GM12878 (cell line): ENCODE measurements around the gene GRK6. TPM values are rescaled to one million over a fixed set of nuclear protein-coding genes. Genes with fewer than 3 reads are reported as not detected.

Experiments
- BACH1 ChIP-seq: fragments of 450-650 bp; IDR thresholded peaks from 2 replicates; pipeline ENCODE4 v1.6.1; 2017; ENCODE audit warnings: mild to moderate bottlenecking, borderline replicate concordance
- CBX5 ChIP-seq: sonication (generic); IDR thresholded peaks from 2 replicates; pipeline ENCODE4 v1.6.1; 2016; ENCODE audit warnings: low read depth, moderate library complexity, mild to moderate bottlenecking, inconsistent platforms
- CEBPB ChIP-seq, 2 experiments: fragments of 150-350 bp in 1 of 2; IDR thresholded peaks; 2 replicates each; pipeline ENCODE4 v1.6.1; 2012 to 2014; ENCODE audit warnings: low read depth in 2 of 2, low read length in 2 of 2, borderline replicate concordance in 1 of 2, inconsistent platforms in 1 of 2
- DPF2 ChIP-seq: fragments of 450-650 bp; IDR thresholded peaks from 2 replicates; pipeline ENCODE4 v1.6.1; 2017; ENCODE audit warnings: mild to moderate bottlenecking
- E4F1 ChIP-seq: fragments of 450-650 bp; IDR thresholded peaks from 2 replicates; pipeline ENCODE4 v1.6.1; 2018; ENCODE audit warnings: borderline replicate concordance, mild to moderate bottlenecking; ENCODE audit not compliant: partially characterized antibody
- FOXK2 ChIP-seq: fragments of 450-650 bp; IDR thresholded peaks from 2 replicates; pipeline ENCODE4 v1.6.1; 2017; ENCODE audit warnings: mild to moderate bottlenecking, moderate library complexity
- GABPA ChIP-seq: IDR thresholded peaks from 2 replicates; pipeline ENCODE4 v1.6.1; 2014; ENCODE audit warnings: antibody characterized with exemption, low read depth, mild to moderate bottlenecking, inconsistent platforms
- GATAD2B ChIP-seq: fragments of 450-650 bp; conservative IDR thresholded peaks from 2 replicates; pipeline ENCODE4 v1.6.1; 2017; ENCODE audit warnings: low read depth, mild to moderate bottlenecking, moderate library complexity
- HDAC2 ChIP-seq: fragments of 200-600 bp; sonication (generic); IDR thresholded peaks from 2 replicates; pipeline ENCODE4 v1.6.1; 2017
- HDGF ChIP-seq: fragments of 450-650 bp; IDR thresholded peaks from 2 replicates; pipeline ENCODE4 v1.6.1; 2016; ENCODE audit warnings: antibody characterized with exemption
- JUNB ChIP-seq: IDR thresholded peaks from 2 replicates; pipeline ENCODE4 v1.6.1; 2016; ENCODE audit warnings: antibody characterized with exemption, mild to moderate bottlenecking
- JUND ChIP-seq: IDR thresholded peaks from 2 replicates; pipeline ENCODE4 v1.6.1; 2012; ENCODE audit warnings: low read depth, mild to moderate bottlenecking, low read length, improper control_type of control experiment, moderate library complexity
- KLF5 ChIP-seq: fragments of 450-650 bp; IDR thresholded peaks from 2 replicates; pipeline ENCODE4 v1.6.1; 2014; ENCODE audit warnings: mild to moderate bottlenecking; ENCODE audit not compliant: partially characterized antibody
- LARP7 ChIP-seq: fragments of 450-650 bp; IDR thresholded peaks from 2 replicates; pipeline ENCODE4 v1.6.1; 2017; ENCODE audit warnings: mild to moderate bottlenecking
- MAX ChIP-seq: IDR thresholded peaks from 2 replicates; pipeline ENCODE4 v1.6.1; 2012; ENCODE audit warnings: low read depth, low read length, improper control_type of control experiment
- NBN ChIP-seq: fragments of 450-650 bp; IDR thresholded peaks from 2 replicates; pipeline ENCODE4 v1.6.1; 2016
- NR2F1 ChIP-seq: fragments of 450-650 bp; conservative IDR thresholded peaks from 2 replicates; pipeline ENCODE4 v1.6.1; 2017; ENCODE audit warnings: mild to moderate bottlenecking
- POLR2A ChIP-seq: IDR thresholded peaks from 2 replicates; pipeline ENCODE4 v1.6.1; 2011; ENCODE audit warnings: low read depth, mild to moderate bottlenecking, low read length
- POU2F2 ChIP-seq: IDR thresholded peaks from 3 replicates; pipeline ENCODE4 v1.6.1; 2011; ENCODE audit warnings: low read depth, mild to moderate bottlenecking, low read length, borderline replicate concordance
- RAD21 ChIP-seq: IDR thresholded peaks from 2 replicates; pipeline ENCODE4 v1.6.1; 2011; ENCODE audit warnings: mild to moderate bottlenecking, low read depth, low read length, moderate library complexity; ENCODE audit not compliant: insufficient read depth
- RUNX3 ChIP-seq: IDR thresholded peaks from 2 replicates; pipeline ENCODE4 v1.6.1; 2012; ENCODE audit warnings: low read length, inconsistent platforms
- SMC3 ChIP-seq: IDR thresholded peaks from 2 replicates; pipeline ENCODE4 v1.6.1; 2011; ENCODE audit warnings: low read length, improper control_type of control experiment, borderline replicate concordance
- SPI1 ChIP-seq: IDR thresholded peaks from 2 replicates; pipeline ENCODE4 v1.6.1; 2011; ENCODE audit warnings: low read depth, mild to moderate bottlenecking, low read length, moderate library complexity, borderline replicate concordance; ENCODE audit not compliant: insufficient read depth
- SUZ12 ChIP-seq: fragments of 200-600 bp; sonication (generic); IDR thresholded peaks from one replicate; pipeline ENCODE4 v1.6.1; 2018; ENCODE audit warnings: antibody characterized with exemption, mild to moderate bottlenecking; ENCODE audit not compliant: unreplicated experiment
- ZNF274 ChIP-seq: IDR thresholded peaks from one replicate; pipeline ENCODE4 v1.8.0; 2011; ENCODE audit not compliant: insufficient read length, insufficient read depth
- ZNF687 ChIP-seq: fragments of 450-650 bp; IDR thresholded peaks from 2 replicates; pipeline ENCODE4 v1.6.1; 2017; ENCODE audit warnings: mild to moderate bottlenecking, moderate library complexity
- polyA plus RNA-seq, 11 experiments: library from polyadenylated mRNA; depleted of rRNA in 4 of 11; unstranded in 6 of 11; stranded (reverse) in 5 of 11; fragments of >200 nt; fragmentation: Nextera tagmentation in 4 of 11; fragmentation: Illumina TruSeq in 1 of 11; extraction: Ambion mirVana in 4 of 11; extraction: Trizol in 1 of 11; gene quantifications; 1 replicate in 1 of 11; 2 replicates in 10 of 11; pipeline versions ENCODE4 v1.2.1 to v1.2.3, GENCODE V29; 2011 to 2016; ENCODE audit warnings: inconsistent platforms in 2 of 11, missing spikeins in 2 of 11, low read depth in 1 of 11
- total RNA-seq, 4 experiments: library from RNA; depleted of rRNA in 3 of 4; stranded (reverse); fragments of >200 nt in 3 of 4; fragmentation: Illumina TruSeq in 1 of 4; extraction: Trizol in 1 of 4; gene quantifications; 2 replicates each; pipeline versions ENCODE4 v1.2.1 to v1.2.3, GENCODE V29; 2013 to 2021

Gene GRK6
- total and polyA plus RNA-seq, 10 of the 15 experiments (the other 5 are each of a cell fraction or from before 2014, with no cell fraction given) = 0.79 to 124 (median 41.6) TPM

DNA sequence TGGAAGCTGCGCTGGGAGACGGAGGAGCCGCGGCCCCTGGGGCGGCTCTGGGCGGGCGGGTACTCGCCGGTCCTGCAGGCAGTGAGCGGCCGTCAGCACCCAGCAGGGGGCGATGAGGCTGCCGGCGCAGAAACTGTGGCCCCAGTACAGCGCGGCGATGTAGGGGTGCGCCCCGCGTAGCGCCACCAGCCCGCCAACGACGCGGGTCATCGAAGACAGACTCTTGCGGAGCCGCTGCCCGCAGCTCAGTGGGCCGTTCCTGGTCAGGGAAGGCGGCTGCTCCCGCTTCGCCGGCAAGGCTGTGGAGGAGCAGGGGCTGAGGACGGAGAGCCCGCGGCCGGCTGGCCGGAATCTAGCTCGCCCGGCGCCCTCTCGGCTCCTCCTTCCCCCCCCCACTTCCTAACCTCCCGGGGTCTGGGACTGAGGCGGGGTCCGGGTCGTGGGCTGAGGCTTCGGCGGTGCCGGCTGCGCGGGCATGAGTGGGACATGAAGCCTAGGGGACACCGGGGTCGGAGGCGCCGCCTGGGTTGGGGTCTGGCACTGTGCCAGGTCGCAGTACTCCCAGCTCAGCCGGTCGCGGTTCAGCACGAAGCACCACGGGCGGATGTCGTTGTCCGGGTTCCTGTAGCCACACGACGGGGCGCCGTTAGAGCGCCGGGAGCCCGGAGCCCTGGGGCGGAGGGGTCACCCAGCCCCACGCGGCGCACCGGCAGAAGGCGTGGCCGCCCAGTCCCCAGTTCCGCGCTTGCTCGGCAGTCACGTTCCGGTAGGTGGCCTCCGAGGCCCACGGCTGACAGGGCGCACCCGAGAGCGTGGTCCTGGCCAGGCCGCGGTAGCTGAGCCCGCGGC, 22.5 kb upstream of the GRK6 start (continued):
- TF ChIP-seq JUNB (no peak), HDAC2 (no peak), CBX5 (no peak), RUNX3 (peak; percentile 8; the same call in 1 of the 2 replicates), POU2F2 (no peak; the same call in 2 of the 3 replicates), DPF2 (peak; percentile 70), CEBPB (IDR thresholded peaks at IDR 0.05; ENCODE audit: borderline replicate concordance in 1 of 2, low read depth in 2 of 2, low read length in 2 of 2) (no peak), E4F1 (no peak), SPI1 (0 out of 2 replicates have a peak, but pooled peaks have one; percentile 38), MAX (peak; percentile 87), FOXK2 (no peak), GABPA (no peak), JUND (no peak), NBN (no peak; the same call in 1 of the 2 replicates), HDGF (no peak), KLF5 (peak; percentile 28), POLR2A (peak; percentile 55; the same call in 1 of the 2 replicates), GATAD2B (peak; percentile 78), ZNF274 (no peak), ZNF687 (peak; percentile 64), LARP7 (peak; percentile 49; the same call in 1 of the 2 replicates), SMC3 (peak; percentile 76), NR2F1 (peak; percentile 83; the same call in 1 of the 2 replicates), SUZ12 (no peak), BACH1 (peak; percentile 76), RAD21 (peak; percentile 87)
